ENCODE measurements around the gene NOTUM. TPM values are rescaled to one million over a fixed set of nuclear protein-coding genes. Genes with fewer than 3 reads are reported as not detected.
A peak's percentile ranks its signal among the peaks of the same experiment; 100 is the strongest.

The NOTUM gene
- total and polyA plus RNA-seq, 9 of the 15 experiments (the other 6 are each of a cell fraction or from before 2014, with no cell fraction given), result 0.03 to 14.0 (median 4.1) TPM

GRCh38 chr17:81954131-81955057 lies 6.6 kb downstream of the NOTUM start:
- H3K4me1 ChIP-seq (replicated peaks in 1 of 2; ENCODE audit: control insufficient read depth in 2 of 2, insufficient read depth in 2 of 2, low read length in 2 of 2), result peaks cover 7 to 48% of the 10 kb centered on the region in 2 experiments; a peak in 4 of 5 replicates
- H3K27ac ChIP-seq (ENCODE audit: extremely low read depth, low read depth, low read length), result no peak overlapping the region
- ATAC-seq, result no peak
- DNase-seq (ENCODE audit: extremely low read depth in 1 of 4, low spot score in 3 of 4), result no peak
- CTCF ChIA-PET (ENCODE audit: low intra/inter-chr PET ratio), result interaction anchor here (0.7 kb wide), 2 partner anchors 44 to 221 kb away, joined by 3 to 4 read pairs; no protein-coding TSS in a partner anchor
- H3K27me3 ChIP-seq (ENCODE audit: control insufficient read depth in 2 of 2, insufficient read depth in 2 of 2, low read length in 2 of 2), result no peaks in the 10 kb centered on the region
- 67% methylated on average over 16 of the region's 19 CpGs for WGBS (ENCODE audit: insufficient coverage, low coverage, missing lambda C conversion rate)
- no peak overlapping the region for H2AFZ ChIP-seq (ENCODE audit: low read depth, low read length)
- in situ Hi-C loops (cut with MboI) (no loop called here), intact Hi-C loops (cut with micrococcal nuclease) (loop anchor here (10.0 kb wide), 1 partner anchor 200 kb away; no protein-coding TSS in a partner anchor)
- no peak for FAIRE-seq
- H3K4me2 ChIP-seq (ENCODE audit: insufficient read depth, low read length), result no peak overlapping the region
- BruUV-seq (replicated peaks), result no TSS peak
- H3K9me3 ChIP-seq (replicated peaks; ENCODE audit: control insufficient read depth, insufficient read depth, low read depth, low read length), result no peaks in the 10 kb centered on the region; the same call in 1 of the 2 replicates
- H3K4me3 ChIP-seq, result no peak overlapping the region
- H3K9ac ChIP-seq (ENCODE audit: insufficient read depth in 1 of 2, low read depth in 2 of 2, low read length in 2 of 2), result peak overlapping the region in 1 of 2 experiments; percentile 43; a peak in 1 of 4 replicates
- peaks cover 19% of the 10 kb centered on the region; the same call in 2 of the 3 replicates for H3K36me3 ChIP-seq (ENCODE audit: control insufficient read depth, insufficient read depth, low read length)
- no peaks in the 10 kb centered on the region for H4K20me1 ChIP-seq (replicated peaks; ENCODE audit: control insufficient read depth, insufficient read depth, low read length)
- peaks cover 14% of the 10 kb centered on the region for H3K79me2 ChIP-seq (ENCODE audit: control insufficient read depth, insufficient read depth, low read length)
- TF ChIP-seq MAFG (tag; conservative IDR thresholded peaks at IDR 0.05), result no peak
- TF ChIP-seq ZC3H8 (IDR thresholded peaks at IDR 0.05), result no peak
- no peak for TF ChIP-seq PTTG1 (tag; IDR thresholded peaks at IDR 0.05; ENCODE audit: low read depth)
- TF ChIP-seq PTBP1 (IDR thresholded peaks at IDR 0.05; ENCODE audit: low read depth, low read length), result no peak
- TF ChIP-seq CREB1 (IDR thresholded peaks at IDR 0.05), result no peak
- no peak for TF ChIP-seq CREB1 (CRISPR knock-in tag; IDR thresholded peaks at IDR 0.05)
- TF ChIP-seq CEBPB (tag; IDR thresholded peaks at IDR 0.05), result no peak
- no peak for TF ChIP-seq ZNF133 (CRISPR knock-in tag; IDR thresholded peaks at IDR 0.05)
- TF ChIP-seq ZNF830 (CRISPR knock-in tag; IDR thresholded peaks at IDR 0.05), result no peak
- no peak for TF ChIP-seq GTF2E2 (tag; IDR thresholded peaks at IDR 0.05)
- no peak for TF ChIP-seq POLR3A (IDR thresholded peaks at IDR 0.05; ENCODE audit: borderline replicate concordance, extremely low read depth, insufficient read depth, insufficient read length)
- no peak for TF ChIP-seq ZNF408 (CRISPR knock-in tag; IDR thresholded peaks at IDR 0.05; ENCODE audit: low read depth)
- no peak for TF ChIP-seq SMAD2 (IDR thresholded peaks at IDR 0.05; ENCODE audit: low read depth, low read length)
- no peak for TF ChIP-seq DACH1 (IDR thresholded peaks at IDR 0.05; ENCODE audit: partially characterized antibody)
- POLR2A ChIA-PET, result interaction anchor here (0.6 to 1.8 kb wide), 12 partner anchors 8 to 69 kb away, joined by 3 to 12 read pairs (median 4); partner anchors contain the start of genes CENPX, LRRC45 and PYCR1
- H3K9me1 ChIP-seq (ENCODE audit: control insufficient read depth, insufficient read depth, low read length), result no peaks in the 10 kb centered on the region
